Measurements from ENCODE around the gene NF1.
"Not testable (repeated sequence)": the region's sequence is repeated elsewhere in the genome, so short reads cannot be mapped to it uniquely, and the experiment has no call there.

Gene NF1

DNA sequence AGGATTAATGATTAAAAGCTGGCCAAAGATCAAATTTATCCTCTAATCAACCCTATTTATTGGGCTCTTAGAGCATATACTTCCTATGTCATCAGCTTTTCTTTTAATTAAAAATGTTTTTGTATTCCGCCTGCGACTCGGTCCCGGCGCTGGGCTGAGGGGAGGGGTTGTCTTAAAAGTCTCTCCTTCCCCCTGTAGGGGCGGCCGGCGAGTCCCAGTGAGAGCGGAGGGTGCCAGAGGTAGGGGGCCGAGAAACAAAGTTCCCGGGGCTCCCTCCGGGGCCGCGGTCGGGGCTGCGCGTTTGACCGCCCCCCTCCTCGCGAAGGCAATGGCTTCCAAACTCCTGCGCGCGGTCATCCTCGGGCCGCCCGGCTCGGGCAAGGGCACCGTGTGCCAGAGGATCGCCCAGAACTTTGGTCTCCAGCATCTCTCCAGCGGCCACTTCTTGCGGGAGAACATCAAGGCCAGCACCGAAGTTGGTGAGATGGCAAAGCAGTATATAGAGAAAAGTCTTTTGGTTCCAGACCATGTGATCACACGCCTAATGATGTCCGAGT, 250.5 kb downstream of the NF1 start:
- DNase-seq: not testable (repeated sequence)

- no peak for DNase-seq
These were observed 254.7 kb downstream of the NF1 start for GRCh38 chr17:31349454-31349853.

DNA sequence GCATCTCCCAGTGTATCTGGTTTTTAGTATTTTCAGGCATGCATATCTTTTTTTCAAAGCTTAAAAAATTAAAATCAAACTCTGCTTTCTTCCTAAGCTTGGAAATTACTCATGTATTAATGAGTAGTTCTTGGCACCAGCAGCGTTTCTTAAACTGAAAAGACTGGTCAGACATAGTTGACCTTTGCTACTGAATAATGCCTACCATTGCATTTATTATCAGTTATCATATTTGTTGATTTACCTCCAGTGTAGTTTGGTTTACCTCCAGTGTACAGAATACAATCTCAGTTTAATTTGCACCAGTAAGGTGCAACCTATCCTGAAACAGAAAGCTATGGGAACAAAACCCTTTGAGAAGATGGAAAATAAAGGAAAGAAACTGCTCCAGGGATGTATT, 261.2 kb downstream of the NF1 start:
- no peak for DNase-seq

DNA sequence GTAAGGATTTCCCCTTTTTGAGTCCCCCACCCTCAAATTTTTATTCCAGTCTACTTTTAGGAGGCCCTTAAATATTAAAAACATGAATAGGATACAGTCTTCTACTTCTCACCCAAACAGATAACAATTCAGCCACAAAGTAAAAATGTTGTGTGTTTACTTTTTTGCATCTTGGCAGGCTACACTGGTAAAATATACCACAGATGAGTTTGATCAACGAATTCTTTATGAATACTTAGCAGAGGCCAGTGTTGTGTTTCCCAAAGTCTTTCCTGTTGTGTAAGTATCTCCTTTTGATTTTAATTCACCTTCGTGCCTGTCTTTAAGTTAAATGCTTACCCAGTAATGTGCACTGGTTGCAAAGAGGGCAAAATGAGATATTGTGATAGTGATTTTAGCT, 262.3 kb downstream of the NF1 start:
- DNase-seq: no peak

- no peak for DNase-seq
These were observed 263.1 kb downstream of the NF1 start for GRCh38 chr17:31357839-31358394.

GRCh38 chr17:31364012-31364411, 269.2 kb downstream of the NF1 start:
- no peak for DNase-seq

GRCh38 chr17:31366088-31366487, 271.3 kb downstream of the NF1 start:
- DNase-seq: no peak

DNA sequence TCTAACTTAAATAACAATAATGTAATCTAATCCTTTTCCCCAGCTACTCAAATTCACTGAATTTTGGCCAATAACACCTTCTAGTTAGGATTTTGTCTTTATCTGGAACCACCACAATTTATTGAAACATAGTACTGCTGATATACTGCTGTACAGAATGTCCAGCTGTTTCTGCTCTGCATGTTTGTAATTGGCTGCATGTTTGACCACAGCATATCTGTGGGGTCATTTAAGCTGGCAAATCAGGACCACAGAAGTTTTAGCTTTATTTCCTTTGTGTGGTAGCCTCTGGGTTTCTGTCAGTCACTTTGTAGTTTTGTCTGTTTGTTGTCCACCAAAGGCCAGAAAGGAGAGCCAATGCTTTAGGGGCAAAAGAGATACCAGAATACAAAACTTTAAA, 274.5 kb downstream of the NF1 start:
- no peak for DNase-seq

- DNase-seq: no peak
These were observed 276.8 kb downstream of the NF1 start for GRCh38 chr17:31371511-31372097.

DNA sequence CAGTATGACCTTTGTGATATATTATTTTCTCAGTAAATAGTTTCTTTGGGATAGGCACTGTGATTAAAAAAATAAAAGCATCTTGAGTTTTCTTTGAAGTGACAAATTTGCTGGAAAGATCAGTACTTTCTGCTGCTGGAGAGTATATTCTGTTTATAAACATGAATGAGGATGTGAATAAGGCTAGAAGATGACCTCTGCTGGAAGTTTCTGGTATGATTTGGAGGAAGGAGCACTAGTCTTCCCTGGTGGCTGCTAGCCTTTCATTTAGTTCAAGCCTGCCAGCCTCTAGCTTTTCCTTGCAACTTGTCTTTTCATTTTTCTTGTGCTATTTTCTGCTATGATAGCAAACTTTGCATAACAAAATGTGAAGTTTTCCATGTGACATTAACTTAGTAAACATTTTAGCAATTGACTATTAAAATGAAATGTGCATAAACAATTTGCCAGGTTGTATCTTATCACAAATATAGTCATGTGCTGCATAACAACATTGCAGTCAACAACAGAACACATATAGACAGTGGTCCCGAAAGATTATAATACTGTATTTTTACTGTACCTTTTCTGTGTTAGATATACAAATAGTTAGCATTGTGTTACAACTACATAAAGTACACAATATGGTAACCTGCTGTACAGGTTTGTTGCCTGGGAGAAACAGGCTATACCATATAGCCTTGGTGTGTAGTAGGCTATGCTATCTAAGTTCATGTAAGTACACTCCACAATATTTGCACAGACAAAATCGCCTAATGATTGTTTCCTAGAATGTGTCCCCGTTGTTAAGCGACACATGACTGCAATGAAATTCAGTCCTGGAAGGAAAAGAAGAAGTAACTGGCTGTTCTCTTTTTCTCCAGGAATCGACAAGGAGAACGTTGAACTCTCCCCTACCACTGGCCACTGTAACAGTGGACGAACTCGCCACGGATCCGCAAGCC, 278.6 kb downstream of the NF1 start:
- peak; percentile 40 for DNase-seq

GRCh38 chr17:31374094-31374447, 279.3 kb downstream of the NF1 start:
- no peak for DNase-seq

DNA sequence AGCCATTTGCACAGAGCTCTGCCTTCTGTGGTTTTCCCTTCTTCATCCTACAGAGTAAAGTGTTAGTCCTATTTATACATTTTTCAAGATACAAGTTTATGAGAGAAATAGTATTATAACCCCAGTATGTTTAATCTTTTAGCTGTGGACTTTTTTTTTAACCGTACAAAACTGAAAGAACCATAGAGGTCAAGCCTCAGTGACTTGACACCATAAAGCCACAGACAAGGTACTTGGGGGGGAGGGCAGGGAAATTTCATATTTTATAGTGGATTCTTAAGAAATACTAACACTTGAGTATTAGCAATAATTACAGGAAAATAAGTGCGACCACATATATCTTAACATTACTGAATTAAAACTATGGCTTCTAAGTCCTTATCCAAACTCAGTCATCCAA, 279.7 kb downstream of the NF1 start:
- no peak for DNase-seq

DNA sequence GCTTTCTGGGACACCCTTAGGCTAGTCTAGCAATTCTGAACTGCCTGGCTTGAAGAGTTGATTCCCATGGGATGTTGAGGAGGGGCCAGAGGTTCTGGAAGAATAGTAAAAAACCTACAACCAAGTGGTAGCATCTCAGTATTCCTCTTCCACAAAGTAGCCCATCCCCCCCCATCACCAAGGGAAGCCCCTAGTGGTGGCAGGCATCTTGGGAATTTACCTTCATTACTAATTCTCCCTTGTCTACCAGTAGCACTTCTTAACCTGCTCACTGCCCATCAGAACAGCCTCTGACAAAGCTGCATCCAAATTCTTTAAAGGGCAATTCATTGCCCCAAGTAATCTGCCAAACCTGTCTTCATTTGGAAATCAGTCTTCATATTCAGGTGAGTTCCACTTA, 283.9 kb downstream of the NF1 start:
- DNase-seq: no peak

GRCh38 chr17:31379597-31380205, 284.9 kb downstream of the NF1 start:
- DNase-seq: no peak

- DNase-seq: no peak
These were observed 286.4 kb downstream of the NF1 start for GRCh38 chr17:31381165-31381668.

DNA sequence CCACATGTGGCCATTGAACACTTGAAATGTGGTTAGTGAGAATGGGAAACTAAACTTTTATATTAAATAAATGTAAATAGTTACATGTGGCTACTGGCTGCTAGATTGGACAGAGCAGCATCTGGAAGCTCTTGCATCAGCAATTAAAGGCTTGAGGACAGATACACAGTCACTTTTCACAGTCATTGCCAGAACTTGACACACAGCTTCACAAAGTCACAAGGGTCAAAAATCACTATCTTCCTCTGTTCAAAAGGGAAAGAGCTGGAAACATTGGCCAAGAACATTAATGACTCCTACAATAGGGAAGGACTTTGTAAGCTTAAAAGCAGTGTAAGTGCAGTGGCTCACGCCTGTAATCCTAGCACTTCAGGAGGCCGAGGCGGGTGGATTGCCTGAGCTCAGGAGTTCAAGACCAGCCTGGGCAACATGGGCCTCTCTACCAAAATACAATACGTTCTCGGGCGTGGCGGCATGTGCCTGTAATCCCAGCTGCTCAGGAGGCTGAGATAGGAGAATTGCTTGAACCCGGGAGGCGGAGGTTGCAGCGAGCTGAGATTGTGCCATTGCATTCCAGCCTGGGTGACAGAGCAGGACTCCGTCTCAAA, 288.0 kb downstream of the NF1 start:
- DNase-seq: not testable (repeated sequence)

DNA sequence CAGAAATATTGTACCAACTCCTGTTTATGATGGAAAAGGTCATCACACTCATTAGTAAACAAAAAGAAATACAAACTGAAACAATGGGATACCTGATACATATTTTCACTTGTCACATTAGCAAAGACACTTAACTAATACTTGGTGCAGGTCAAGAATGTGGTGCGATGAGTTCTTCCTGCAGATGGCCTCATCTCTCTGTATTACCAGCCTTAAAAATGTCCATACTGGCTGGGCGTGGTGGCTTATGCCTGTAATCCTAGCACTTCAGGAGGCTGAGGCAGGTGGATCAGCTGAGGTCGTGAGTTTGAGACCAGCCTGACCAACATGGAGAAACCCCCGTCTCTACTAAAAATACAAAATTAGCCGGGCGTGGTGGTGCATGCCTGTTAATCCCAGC, 288.7 kb downstream of the NF1 start:
- DNase-seq: not testable (repeated sequence)

DNA sequence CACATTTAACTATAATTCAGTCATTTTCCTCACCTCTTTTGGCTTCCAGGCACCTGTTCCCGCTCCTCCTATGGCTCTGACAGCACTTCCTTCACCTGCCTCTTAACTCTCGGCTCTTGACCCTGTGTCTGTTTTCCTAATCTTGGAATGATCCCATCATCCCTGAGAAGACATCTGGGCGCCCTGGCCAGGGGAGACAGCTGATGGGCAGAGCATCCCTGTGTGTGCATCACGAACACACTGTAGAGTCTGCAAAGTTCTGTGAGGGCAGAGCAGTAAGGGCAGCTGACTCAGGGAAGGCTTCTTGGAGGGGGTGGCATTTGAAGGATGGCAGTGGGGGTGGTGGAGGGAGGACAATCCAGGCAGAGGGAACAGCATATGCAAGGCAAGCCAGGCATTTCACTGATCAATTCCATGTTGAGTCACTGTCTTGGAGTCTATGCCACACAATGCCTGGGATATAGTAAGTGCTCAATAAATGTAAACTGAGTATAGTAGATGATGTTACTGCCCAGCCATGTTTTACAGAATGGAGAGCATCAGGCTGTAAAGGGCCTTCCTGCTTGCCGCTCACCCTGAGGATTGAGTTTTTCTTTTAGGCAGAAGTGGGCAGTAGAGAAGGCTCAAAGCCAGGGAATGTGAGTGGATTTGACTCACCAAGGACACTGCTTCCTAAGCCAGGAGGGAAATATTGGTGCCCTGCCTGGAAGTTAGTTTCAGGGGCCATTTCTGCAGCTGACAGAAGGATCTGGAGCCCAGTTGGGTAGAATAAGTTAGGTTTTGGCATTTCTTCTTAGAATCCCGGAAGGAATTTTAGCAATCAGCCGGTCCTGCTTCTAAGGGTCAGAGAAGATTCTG, 290.9 kb downstream of the NF1 start:
- no peak for DNase-seq

DNA sequence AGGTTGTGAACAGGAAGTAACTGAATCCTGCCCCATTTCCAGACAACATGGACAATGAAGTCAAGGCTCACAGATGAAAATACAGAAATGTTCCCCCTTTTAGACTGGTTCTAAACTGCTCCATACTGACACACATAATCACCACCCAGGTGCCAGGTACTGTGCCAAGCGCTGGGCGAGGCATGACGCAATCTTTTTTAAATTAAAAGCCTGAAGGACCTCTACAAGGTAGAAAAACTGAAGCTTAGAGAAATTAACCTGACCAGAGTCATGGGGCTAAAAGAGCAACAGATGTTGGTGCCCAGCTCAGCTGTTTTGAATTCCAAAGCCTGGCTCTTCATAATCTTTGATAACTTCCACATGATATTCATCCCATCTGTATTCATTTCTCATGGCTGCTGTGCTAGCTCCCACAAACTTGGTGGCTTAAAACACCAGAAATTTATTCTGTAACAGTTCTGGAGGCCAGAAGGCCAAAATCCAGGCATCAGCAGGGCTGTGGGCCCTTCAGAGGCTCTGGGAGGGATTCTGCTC, 291.8 kb downstream of the NF1 start:
- DNase-seq: no peak

GRCh38 chr17:31387438-31387837, 292.7 kb downstream of the NF1 start:
- no peak for DNase-seq

- no peak for DNase-seq
These were observed 293.6 kb downstream of the NF1 start for GRCh38 chr17:31388351-31388750.

All from KG1 (cell line).